Measurements from ENCODE around the gene FBN3. TPM values are rescaled to one million over a fixed set of nuclear protein-coding genes. Genes with fewer than 3 reads are reported as not detected.

FBN3 gene
- polyA plus RNA-seq, 1 donor from 2014 or later = 52.7 TPM

DNA sequence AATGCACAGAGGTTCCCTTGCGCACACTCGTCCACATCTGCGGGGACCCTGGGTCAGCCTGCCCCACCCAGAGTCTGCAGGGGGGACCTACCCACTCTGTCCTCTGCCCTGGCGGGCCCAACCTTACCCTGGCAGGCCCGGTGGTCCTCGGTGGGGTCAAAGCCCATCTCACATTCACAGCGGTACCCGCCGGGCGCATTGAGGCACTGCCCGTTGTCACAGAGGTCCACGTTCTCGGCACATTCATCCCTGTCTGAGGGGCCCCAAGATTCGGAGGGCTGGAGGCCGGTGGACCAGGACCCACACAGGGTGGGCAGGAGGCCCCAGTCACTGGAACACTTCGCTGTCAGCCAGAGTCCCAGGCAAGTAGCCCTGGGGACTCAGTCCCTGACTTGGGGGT is 38.5 kb downstream of the FBN3 start:
- Histone ChIP-seq H3K27ac (ENCODE audit: low read length) (no peak overlapping the region), H3F3A (ENCODE audit: insufficient read depth, low read length, poor library complexity, severe bottlenecking) (no peaks in the 10 kb centered on the region), H3K27me3 (ENCODE audit: insufficient read depth, low read depth, low read length) (no peaks in the 10 kb centered on the region), H2AFZ (ENCODE audit: low read depth, low read length) (no peak overlapping the region), H4K20me1 (ENCODE audit: insufficient read depth) (no peaks in the 10 kb centered on the region), H3K9me3 (ENCODE audit: low read length) (no peaks in the 10 kb centered on the region), H3K4me2 (ENCODE audit: low read length) (no peak overlapping the region), H3K36me3 (ENCODE audit: insufficient read depth, low read length) (peaks cover 3% of the 10 kb centered on the region), H3K79me2 (replicated peaks; ENCODE audit: insufficient read depth, low read length) (no peaks in the 10 kb centered on the region), H3K4me3 (ENCODE audit: low read length) (no peak overlapping the region), H3K9me2 (ENCODE audit: insufficient read depth, low read length) (no peaks in the 10 kb centered on the region), H3K9ac (ENCODE audit: low read length) (no peak overlapping the region)
- no peak for TF ChIP-seq MXI1 (conservative IDR thresholded peaks at IDR 0.05; ENCODE audit: poor library complexity, severe bottlenecking)
- TF ChIP-seq, protein P1, sequence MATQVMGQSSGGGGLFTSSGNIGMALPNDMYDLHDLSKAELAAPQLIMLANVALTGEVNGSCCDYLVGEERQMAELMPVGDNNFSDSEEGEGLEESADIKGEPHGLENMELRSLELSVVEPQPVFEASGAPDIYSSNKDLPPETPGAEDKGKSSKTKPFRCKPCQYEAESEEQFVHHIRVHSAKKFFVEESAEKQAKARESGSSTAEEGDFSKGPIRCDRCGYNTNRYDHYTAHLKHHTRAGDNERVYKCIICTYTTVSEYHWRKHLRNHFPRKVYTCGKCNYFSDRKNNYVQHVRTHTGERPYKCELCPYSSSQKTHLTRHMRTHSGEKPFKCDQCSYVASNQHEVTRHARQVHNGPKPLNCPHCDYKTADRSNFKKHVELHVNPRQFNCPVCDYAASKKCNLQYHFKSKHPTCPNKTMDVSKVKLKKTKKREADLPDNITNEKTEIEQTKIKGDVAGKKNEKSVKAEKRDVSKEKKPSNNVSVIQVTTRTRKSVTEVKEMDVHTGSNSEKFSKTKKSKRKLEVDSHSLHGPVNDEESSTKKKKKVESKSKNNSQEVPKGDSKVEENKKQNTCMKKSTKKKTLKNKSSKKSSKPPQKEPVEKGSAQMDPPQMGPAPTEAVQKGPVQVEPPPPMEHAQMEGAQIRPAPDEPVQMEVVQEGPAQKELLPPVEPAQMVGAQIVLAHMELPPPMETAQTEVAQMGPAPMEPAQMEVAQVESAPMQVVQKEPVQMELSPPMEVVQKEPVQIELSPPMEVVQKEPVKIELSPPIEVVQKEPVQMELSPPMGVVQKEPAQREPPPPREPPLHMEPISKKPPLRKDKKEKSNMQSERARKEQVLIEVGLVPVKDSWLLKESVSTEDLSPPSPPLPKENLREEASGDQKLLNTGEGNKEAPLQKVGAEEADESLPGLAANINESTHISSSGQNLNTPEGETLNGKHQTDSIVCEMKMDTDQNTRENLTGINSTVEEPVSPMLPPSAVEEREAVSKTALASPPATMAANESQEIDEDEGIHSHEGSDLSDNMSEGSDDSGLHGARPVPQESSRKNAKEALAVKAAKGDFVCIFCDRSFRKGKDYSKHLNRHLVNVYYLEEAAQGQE (IDR thresholded peaks at IDR 0.05; ENCODE audit: borderline replicate concordance) = no peak
- TF ChIP-seq, protein P2, sequence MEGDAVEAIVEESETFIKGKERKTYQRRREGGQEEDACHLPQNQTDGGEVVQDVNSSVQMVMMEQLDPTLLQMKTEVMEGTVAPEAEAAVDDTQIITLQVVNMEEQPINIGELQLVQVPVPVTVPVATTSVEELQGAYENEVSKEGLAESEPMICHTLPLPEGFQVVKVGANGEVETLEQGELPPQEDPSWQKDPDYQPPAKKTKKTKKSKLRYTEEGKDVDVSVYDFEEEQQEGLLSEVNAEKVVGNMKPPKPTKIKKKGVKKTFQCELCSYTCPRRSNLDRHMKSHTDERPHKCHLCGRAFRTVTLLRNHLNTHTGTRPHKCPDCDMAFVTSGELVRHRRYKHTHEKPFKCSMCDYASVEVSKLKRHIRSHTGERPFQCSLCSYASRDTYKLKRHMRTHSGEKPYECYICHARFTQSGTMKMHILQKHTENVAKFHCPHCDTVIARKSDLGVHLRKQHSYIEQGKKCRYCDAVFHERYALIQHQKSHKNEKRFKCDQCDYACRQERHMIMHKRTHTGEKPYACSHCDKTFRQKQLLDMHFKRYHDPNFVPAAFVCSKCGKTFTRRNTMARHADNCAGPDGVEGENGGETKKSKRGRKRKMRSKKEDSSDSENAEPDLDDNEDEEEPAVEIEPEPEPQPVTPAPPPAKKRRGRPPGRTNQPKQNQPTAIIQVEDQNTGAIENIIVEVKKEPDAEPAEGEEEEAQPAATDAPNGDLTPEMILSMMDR (IDR thresholded peaks at IDR 0.05; ENCODE audit: poor library complexity, severe bottlenecking) = no peak
- TF ChIP-seq EZH2 (IDR thresholded peaks at IDR 0.05; ENCODE audit: borderline replicate concordance, insufficient read depth, low read length, poor library complexity, severe bottlenecking) = no peak
- TF ChIP-seq RAD21 (conservative IDR thresholded peaks at IDR 0.05) = no peak
- no peak for TF ChIP-seq SMC3 (conservative IDR thresholded peaks at IDR 0.05; ENCODE audit: poor library complexity)
- TF ChIP-seq EP300 (conservative IDR thresholded peaks at IDR 0.05; ENCODE audit: poor library complexity, severe bottlenecking) = no peak
- TF ChIP-seq POLR2AphosphoS5 (IDR thresholded peaks at IDR 0.05) = no peak
- no peak for TF ChIP-seq TAF1 (IDR thresholded peaks at IDR 0.05; ENCODE audit: low read depth)

- Histone ChIP-seq H3K4me2 (ENCODE audit: low read length) (no peak overlapping the region), H3K27me3 (ENCODE audit: insufficient read depth, low read depth, low read length) (no peaks in the 10 kb centered on the region), H3K36me3 (ENCODE audit: insufficient read depth, low read length) (peaks cover 4% of the 10 kb centered on the region), H3K27ac (ENCODE audit: low read length) (no peak overlapping the region), H3F3A (ENCODE audit: insufficient read depth, low read length, poor library complexity, severe bottlenecking) (no peaks in the 10 kb centered on the region), H4K20me1 (ENCODE audit: insufficient read depth) (no peaks in the 10 kb centered on the region), H3K4me3 (ENCODE audit: low read length) (no peak overlapping the region), H3K79me2 (replicated peaks; ENCODE audit: insufficient read depth, low read length) (no peaks in the 10 kb centered on the region), H2AFZ (ENCODE audit: low read depth, low read length) (no peak overlapping the region), H3K9me3 (ENCODE audit: low read length) (no peaks in the 10 kb centered on the region), H3K9me2 (ENCODE audit: insufficient read depth, low read length) (no peaks in the 10 kb centered on the region), H3K9ac (ENCODE audit: low read length) (no peak overlapping the region)
- TF ChIP-seq MXI1 (conservative IDR thresholded peaks at IDR 0.05; ENCODE audit: poor library complexity, severe bottlenecking) (no peak), SMC3 (conservative IDR thresholded peaks at IDR 0.05; ENCODE audit: poor library complexity) (no peak), POLR2AphosphoS5 (IDR thresholded peaks at IDR 0.05) (no peak), EP300 (conservative IDR thresholded peaks at IDR 0.05; ENCODE audit: poor library complexity, severe bottlenecking) (no peak)
- TF ChIP-seq, protein P2 (IDR thresholded peaks at IDR 0.05; ENCODE audit: poor library complexity, severe bottlenecking) = no peak
Measured at GRCh38 chr19:8109890-8110662, 39.3 kb downstream of the FBN3 start.

Data from neural cell (in vitro differentiated cells).